ENCODE data around the gene PFKP.

Gene PFKP

DNA sequence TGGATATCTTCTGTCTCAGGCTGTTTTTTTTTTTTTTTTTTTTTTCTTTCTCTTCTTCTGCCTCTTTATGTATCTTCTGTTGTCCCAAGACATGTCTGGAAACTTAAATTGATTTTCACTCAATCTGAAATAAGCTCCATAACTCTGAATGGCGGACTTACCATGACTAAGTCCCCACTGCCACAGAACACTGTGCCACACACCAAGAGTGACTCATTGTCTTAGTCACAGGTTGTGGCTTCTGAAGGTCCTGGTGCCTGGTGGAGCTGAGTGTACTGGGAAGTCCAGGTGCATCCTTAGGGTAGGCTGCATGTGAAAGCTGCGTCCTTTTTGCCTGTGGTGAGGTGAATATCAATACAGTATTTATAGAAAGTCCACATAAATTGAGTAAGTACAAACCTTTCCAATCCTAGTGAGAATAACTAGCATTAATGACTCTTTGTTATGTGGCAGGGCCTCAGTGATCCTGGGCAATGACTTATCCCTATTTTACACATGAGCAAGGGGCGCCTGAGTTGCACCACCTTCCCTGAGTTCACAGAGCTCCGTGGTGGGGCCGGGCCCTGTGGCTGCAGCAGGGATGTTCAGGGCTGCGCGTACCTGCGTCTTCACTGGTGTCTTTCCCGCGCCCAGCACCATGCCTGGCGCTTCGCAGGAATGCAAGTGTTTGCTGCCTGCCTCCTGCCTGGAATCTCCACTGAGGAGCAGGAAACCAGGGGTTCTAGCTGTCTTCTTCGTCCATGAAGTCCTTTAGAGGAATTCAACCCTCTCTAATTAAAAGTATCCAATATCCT lies 4.3 kb downstream of the PFKP start:
- no peak for DNase-seq

DNA sequence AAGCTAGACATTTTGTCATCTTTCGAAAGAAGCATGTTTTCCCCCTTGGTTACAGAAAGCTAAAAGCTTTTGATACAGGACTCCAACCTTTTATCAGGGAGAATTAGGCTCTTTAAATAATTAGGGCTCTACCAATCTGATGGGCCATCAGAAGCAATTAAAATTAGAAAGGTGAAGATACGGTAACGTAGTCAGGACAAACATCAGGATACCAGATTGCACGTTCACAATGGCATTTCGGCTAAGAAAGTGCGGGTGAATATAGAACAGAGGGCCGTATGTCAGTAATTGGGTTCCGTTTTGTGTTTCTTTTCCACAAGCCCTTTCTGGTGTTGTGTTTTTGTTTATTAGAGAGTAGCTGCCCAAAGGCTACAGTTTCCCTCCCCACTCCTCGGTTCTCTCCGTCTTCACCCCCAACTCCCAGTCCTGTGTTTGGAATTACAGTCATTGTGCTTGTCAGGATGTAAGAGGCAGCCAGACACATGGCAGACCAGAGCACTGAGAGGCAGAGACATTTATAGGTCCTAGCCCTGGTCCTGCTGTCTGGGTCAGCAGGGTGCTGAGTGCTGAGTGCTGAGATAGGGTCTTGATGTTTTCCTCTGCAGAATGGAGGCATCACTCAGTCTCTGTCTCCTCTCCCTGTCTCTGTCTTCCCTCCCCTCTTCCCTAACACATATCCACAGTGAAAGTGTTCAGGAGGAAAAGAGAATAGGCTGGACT lies 5.5 kb downstream of the PFKP start:
- no peak for DNase-seq

DNA sequence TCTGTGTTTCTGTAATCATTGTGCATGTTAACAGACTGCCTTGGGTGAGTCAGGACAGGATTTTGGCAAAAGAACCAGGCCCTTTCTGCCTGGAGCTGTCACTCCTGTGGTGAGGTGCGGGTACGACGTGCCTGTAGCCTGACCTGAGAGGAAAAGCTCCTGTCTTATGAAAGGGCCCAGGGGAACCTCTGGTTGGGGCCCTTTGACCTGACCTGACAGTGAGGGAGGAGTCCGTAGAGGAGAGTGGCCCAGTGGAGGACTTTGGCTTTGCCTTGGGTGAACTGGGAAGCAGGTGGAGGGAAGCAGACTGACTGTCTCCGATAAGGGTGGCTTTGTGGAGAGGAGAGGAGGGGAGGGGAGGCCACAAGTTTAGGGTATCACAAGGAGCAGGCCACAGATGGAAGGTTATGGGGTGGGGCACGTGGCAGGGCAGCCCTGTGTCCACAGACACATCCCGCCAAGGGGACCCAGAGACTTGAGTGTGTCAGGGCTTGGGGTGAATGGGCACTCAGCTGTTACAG lies 6.9 kb downstream of the PFKP start:
- DNase-seq, result no peak

DNA sequence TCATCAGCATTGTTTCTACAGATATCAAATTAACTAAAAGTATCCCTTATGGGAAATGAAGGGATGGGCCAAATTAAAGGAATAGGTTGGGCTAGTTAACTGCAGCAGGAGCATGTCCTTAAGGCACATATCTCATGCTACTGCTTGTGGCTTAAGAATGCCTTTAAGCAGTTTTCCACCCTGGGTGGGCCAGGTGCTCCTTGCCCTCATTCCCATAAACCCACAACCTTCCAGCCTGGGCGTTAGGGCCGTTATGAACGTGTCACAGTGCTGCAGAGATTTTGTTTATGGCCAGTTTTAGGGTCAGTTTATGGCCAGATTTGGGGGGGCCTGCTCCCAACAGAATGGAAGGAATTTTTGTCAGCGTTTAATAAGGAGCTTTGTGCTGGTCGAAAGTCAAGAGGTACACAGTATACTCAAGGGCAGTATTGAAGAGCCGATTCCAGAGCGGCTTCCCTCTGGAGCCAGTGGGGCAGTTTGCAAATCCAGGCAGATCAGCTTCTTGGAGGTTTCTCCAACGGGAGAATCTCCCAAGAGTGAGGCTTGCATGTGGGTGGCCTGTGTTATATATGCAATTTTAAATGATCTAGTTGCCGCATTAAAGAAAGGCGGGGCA lies 7.7 kb downstream of the PFKP start:
- DNase-seq, result no peak

DNA sequence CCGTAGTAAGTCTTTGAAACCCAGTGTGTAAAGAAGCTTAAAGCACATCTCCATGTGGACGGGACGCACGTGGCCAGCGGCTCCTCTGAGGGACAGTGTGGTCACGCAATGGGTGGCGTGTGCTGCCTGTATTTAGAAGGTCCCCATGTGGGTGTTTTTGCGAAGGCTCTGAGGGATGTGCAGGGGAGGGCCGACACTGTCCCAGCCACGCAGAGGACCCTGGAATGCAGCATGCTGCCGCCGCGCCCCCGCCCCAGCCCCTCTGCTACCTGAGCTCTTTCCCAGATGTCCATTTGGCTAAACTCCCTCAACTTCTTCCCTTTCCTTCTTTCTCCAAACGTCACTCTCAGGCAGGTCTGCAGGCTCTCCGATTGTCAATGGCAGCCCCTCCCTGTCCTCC lies 8.8 kb downstream of the PFKP start:
- no peak for DNase-seq

DNA sequence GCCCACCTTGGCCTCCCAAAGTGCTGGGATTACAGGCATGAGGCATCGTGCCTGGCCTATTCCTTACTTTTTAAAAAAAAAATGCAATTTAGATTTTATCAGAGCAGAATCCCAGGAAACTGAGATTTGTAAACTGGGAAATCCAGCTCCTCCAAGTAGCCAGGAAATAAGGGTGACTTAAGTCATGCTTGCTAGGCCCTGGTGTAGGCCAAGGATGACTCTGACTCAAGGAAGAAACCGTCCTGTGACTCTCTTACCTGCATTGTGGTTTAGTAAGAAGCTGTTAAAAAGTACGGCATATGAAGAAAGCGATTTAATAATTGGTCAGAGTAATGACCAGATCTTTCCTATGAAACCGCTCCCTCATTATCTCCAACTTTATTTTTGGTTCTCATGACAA lies 10.2 kb downstream of the PFKP start:
- no peak for DNase-seq

DNA sequence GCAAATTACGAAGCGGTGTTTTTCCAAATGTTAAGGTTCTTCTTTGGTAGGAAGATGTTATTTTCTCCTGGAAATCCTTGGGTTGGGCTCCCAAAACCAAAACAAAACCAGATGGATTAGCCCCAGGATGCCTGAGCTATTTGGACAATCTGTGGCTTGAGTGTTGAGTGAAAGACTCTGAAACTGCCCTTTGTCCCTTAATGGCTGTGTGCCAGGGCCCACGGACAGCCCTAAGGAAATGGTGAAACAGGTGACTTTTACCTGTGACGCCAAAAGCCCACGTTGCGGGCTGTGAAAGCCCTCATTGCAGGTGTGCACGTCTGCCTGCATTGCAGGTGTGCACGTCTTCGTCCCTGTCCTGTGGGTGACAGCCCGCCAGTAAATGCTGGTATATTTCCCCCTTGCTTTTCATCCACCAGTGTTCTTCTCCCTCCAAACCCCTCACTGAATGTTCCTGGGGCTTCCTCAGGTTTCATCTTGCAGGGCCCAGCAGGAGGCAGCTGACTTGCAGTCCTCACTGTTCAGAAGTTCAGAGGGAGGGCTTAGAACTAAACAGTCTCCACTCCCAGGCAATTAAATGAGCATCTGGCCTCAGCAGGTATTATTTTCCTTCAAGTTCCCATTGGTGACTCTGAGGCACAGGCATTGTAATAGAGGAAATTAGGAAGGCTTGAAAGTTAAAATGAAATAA lies 10.7 kb downstream of the PFKP start:
- no peak for DNase-seq

DNA sequence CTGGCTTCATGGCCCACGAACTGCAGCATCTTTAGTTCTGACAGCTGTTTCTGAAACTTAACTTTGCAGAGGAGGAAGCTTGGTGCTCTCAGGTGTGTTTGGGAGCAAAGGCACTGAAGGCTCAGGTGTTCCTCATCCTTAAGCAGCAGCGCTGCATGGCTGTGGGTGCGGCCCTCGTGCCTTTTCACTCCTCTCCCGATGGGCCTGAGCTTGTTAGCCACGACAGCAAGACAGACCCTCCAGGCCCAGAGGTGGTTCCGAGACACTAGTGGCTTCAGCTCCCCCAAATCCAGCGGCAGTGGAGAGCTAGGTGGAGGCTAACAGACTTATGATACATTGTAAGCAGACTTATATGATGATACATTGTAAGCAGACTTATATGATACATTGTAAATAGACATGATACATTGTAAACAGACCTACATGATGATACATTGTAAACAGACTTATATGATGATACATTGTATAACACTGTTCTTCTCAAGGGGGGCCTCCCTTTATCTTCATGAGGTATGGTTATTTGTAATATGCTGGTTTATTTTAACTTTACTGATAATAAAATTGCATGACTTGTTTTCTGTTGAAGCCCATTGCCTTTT lies 14.1 kb downstream of the PFKP start:
- DNase-seq, result no peak

DNA sequence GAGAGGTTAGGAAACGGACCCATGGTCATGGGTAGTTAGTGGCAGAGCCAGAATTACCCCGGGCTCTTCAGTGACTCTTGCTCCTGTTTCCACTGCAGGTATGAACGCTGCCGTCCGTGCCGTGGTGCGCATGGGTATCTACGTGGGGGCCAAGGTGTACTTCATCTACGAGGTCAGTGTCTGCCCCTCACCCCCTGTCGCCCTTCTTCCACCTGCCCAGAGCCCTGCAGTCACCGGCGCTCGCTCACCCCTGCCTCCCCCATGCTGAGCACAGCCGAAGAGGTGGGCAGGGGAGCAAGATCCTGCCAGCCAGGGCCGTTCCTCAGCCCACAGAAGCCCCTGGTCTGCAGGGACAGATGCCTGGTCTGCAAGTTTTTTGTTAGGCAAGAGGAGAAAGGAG lies 14.9 kb downstream of the PFKP start:
- DNase-seq, result no peak

DNA sequence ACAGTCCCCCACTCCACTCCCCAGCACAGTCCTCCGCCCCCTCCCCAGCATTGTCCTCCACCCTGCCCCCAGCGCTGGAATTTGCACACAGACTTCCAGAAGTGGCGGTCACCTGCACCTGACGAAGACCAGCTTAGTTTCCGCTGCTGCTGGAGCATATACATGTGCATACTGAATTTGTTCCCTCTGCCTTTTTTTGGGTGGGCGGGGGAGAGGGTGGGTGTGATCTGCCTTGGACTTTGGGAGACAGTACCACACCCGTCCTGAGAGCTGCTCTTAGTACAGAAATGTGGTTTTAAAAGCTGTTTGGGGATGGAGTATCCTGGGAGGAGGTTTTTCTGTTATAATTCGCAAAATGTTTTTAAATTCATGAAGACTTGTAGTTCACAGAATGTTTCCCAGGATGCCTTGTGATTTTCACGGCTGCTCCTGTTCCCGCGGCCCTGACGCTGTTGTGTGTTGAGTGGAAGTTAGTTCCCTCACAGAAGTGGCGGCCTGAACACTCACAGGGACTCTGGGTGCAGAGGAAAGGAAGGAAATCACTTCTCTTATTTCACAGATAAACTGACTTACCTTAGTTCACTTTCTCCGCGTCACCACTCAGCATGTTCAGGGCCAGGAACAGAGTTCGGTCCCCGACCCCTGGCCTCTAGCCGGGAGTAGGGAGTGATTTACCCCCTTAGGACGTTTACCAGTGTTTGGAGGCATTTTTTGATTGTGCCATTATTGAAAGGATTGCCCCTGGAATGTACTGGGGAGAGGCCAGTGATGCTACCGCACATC lies 18.6 kb downstream of the PFKP start:
- no peak for DNase-seq

DNA sequence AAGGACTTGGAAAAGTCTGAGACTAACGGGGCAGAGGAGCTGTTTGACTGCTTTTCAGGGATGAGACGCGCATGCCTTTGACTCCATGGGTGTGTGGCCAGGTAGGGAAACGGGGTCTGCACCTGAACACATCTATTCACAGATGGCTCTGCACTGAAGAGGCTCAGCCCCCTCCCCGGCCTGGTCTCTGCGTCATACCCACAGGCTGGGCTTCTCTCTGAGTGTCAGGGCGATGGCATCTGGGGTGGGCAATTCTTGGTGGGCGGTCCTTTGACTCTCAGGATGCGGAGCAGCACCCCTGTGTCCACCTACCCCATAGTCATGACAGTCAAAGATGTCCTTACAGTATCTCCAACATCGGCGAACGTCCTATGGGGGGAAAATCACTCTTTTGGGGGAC lies 23.0 kb downstream of the PFKP start:
- no peak for DNase-seq

DNA sequence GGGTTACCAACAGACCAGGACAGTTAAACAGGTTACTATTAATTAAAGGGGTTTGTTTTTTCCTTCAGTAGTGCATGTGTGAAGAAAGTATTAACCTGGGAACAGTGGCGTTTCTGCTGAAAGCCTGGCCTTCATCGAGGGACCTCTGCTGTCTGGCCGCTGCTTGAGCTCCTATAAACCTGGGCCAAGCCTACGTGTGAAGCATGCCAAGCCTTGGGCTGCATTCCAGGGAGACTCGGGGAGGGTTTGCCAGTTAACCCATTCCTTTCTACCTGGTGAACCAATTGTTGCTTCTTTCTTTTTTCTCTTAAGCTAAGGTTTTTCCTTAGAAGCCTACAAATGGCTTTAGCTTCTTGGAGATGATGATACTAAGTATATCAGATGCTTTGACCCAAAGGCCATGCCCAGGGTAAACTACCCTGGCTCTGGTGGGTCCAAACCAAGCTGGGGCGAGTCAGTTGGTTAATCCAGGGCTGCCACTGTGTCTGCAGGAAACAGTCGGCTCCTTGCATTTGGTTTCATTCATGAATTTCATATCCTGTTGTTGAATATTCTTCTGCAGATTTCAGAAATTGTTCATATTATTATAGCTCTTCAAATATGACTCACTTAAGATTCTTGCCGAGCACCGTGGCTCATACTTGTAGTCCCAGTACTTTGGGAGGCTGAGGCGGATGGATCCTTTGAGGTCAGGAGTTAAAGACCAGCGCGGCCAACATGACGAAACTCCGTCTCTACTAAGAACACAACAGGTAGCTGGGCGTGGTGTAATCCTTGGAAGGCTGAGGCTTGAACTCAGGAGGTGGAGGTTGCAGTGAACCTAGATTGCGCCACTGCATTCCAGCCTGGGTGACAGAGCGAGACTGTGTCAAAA lies 23.8 kb downstream of the PFKP start:
- no peak for DNase-seq

DNA sequence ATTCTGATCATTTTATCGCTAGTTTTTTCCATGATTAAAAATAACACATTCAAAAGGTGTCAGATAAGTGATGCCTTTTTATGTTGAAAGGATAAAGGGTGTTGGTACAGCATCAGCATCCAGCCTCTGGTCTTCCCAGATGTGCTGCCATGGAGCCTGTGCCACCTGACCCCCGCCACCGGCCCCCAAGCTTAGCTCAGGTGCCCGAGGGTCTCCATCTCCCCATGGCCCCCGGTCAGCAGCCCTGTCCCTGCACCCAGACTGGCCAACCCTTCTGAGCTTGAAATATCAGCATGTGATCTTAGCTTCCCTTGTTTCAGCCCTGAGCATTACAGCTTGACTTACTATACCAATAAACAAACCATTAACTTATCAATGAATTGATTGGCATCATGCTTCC lies 24.6 kb downstream of the PFKP start:
- no peak for DNase-seq

DNA sequence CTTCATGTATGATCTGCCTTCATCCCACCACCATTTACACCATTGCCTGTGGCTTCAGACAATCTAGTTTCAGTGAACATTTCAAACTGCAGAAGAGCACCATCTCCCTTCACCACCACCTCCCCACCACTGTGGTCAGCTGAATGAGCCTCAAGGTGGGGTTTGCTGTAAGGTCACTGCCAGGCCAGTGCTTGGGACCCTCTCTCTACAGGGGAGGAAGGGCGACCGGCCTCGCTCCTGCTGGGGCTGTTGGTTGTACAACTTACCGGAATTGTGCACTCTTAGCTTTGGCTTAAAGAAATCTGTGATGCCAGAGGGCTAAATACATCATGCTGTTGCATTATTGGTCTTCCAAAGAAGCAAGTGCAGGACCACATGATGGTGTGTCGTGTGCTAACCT lies 26.6 kb downstream of the PFKP start:
- DNase-seq, result no peak

DNA sequence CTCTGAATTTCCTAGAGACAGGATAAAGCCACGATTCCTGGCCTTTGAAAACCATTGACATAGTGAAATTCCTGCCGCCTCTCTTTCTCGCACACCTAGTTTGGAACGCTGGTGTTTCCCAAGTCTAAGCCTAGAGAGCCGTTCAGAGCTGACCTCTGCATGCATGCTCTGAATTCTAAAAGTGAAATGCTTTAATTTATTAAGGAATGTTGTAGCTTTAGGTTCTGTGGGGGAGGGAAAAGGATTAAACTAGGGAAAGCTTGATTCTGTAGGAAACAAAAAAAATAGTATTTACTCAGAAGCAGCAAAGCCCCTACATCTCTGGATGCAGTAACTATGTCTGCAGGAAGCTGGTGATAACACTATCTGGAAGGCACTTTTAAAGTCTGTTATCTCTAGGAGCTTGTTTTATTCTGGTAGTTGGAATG lies 27.3 kb downstream of the PFKP start:
- DNase-seq, result no peak

DNA sequence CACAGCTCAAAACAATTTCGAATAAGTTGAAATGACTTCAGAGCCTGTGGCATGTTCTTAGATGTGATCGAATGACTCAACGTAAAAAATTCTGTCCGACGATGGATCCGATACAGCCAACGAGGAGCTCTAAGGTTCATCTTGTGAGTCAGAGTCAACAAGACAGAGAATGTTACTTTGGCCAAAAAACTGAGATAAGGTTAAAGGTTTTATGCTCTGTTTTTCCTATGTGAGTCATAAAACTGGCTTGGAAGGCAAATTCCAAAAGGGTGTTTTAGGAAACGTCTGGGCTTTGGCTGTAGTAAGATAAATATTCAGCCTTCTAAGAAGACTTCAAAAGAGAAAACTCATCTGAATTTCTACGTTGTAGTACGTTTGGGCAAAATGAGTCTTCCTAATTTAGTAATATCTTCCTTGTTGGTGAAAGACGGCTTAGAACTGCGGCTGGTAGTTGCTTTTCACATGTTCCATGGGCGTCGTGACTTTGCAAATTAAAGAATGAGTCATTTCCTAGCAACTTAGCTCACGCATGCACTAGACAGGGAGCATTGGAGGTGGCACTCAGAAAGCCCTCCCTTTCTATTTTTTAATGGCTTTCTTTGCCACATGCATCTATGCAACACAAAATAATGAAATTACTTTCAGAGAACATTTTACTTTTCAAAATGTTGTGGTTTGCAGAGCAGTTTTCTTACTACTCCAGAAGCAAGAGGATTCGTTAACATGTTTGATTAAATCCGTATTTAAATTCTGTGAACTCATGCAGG lies 28.2 kb downstream of the PFKP start:
- no peak for DNase-seq

DNA sequence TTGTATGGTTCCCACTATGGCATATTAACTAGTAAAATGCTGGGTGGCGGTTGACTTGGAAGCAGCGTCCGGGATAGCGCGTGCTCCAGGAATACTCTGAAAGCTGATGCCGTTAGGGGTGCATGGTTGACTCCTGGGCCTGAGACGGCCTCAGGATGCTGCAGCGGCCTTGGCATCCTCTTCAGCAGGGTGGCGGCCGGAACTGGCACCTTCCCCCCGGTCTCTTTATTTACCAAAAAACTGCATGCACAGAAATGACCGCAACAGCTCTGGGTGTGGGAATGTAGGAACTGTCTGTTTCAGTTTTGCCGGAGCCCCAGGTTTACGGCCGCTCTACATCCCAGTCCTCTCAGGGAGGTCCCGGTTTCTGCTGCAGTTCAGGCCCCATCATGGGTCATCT lies 28.8 kb downstream of the PFKP start:
- DNase-seq, result no peak

DNA sequence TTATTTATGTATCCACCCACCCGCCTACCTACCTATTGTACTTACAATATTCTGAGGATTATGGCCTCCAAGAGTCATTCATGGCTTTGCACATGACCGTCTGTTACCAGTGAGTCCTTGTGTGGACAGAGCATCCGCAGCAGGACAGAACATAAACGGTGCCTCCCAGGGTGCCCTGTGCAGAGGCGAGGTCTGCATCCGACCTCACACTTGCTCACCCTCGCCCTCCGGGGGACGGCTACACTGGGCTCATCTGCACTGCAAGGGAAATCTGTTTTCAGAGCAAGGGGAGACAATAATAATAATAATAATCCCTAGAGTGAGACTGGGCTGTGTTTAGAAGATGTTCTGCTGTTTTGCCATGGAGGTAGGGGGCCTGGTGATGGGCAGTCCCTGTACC lies 29.8 kb downstream of the PFKP start:
- DNase-seq, result no peak

DNA sequence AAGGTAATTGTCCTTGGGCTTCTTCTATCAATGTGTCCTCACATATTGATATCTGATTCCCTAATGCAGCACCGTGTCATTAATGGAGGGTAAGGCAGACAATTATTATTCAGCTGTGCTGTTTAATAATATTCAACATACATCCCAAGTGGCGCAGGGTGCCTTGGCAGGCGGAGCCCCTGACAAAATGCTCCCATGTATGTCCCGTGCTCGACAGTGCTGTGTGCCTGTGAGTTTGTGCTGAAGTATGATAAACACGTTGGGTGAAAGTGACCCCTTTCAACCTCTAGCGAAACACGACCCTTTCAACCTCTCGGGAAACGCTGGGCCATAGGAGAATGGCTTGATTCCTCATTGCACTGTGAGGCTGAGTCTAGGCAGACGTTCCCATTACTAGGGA lies 31.3 kb downstream of the PFKP start:
- no peak for DNase-seq

Data from retina (tissue), 1 donor.